Measurements from ENCODE around the gene TECPR1. TPM values are rescaled to one million over a fixed set of nuclear protein-coding genes. Genes with fewer than 3 reads are reported as not detected.

Gene TECPR1
- total and polyA plus RNA-seq, 2 of the 8 experiments (the other 6 are each of a cell fraction or from before 2014, with no cell fraction given): 1.3 to 11.1 TPM

- peaks cover 0 to 2% of the 10 kb centered on the region in 2 experiments for H4K20me1 ChIP-seq (replicated peaks in 1 of 2; ENCODE audit: control insufficient read depth in 1 of 2, insufficient read depth in 2 of 2, low read length in 2 of 2)
- H3K27me3 ChIP-seq (replicated peaks in 1 of 4; ENCODE audit: control insufficient read depth in 3 of 4, extremely low read depth in 1 of 4, insufficient read depth in 3 of 4, low read length in 3 of 4): no peaks in the 10 kb centered on the region
- H2BK15ac ChIP-seq (ENCODE audit: low read length): no peak overlapping the region
- H3K4ac ChIP-seq (replicated peaks; ENCODE audit: insufficient read length, low read depth, low read length): no peak overlapping the region
- POLR2A ChIA-PET (ENCODE audit: partially characterized antibody): interaction anchor here (1.5 kb wide), 1 partner anchor 13 kb away, joined by 3 read pairs; no protein-coding TSS in a partner anchor
- no peak overlapping the region for H3K23ac ChIP-seq (ENCODE audit: insufficient read length)
- no peak overlapping the region for H2BK120ac ChIP-seq (replicated peaks; ENCODE audit: low read depth, low read length)
- no peaks in the 10 kb centered on the region for H3K36me3 ChIP-seq (ENCODE audit: control insufficient read depth in 2 of 4, insufficient read depth in 4 of 4, low read length in 3 of 4)
- no peak overlapping the region for H2BK12ac ChIP-seq (ENCODE audit: low read depth, low read length)
- WGBS, 2 experiments (ENCODE audit: extremely low coverage in 1 of 2, insufficient coverage in 1 of 2, insufficient read length in 1 of 2, insufficient replicate concordance in 2 of 2, low coverage in 1 of 2, low lambda C conversion rate in 2 of 2, missing lambda C conversion rate in 1 of 2): 96% methylated on average over 20 of the region's 30 CpGs; no CpG with 5 or more reads in 1 of the 2 experiments
- H3K18ac ChIP-seq (ENCODE audit: extremely low read depth, low read length): no peak overlapping the region
- no peak overlapping the region for H3K4me3 ChIP-seq (ENCODE audit: extremely low read depth in 1 of 4, insufficient read depth in 2 of 4, low read depth in 3 of 4, low read length in 4 of 4)
- H4K91ac ChIP-seq (replicated peaks; ENCODE audit: insufficient read length, low read length): no peak overlapping the region
- H3K4me2 ChIP-seq (ENCODE audit: insufficient read depth in 1 of 2, low read depth in 2 of 2, low read length in 2 of 2): no peak overlapping the region
- no peak for FAIRE-seq
- CTCF ChIA-PET (ENCODE audit: partially characterized antibody): interaction anchor here (2.1 kb wide), 1 partner anchor 202 kb away, joined by 4 read pairs; no protein-coding TSS in a partner anchor
- H3K4me1 ChIP-seq (replicated peaks in 1 of 4; ENCODE audit: control insufficient read depth in 3 of 4, insufficient read depth in 4 of 4, low read length in 3 of 4): no peaks in the 10 kb centered on the region; a peak in 1 of 7 replicates
- H4K5ac ChIP-seq (ENCODE audit: insufficient read length, low read depth, low read length): no peak overlapping the region
- no peak overlapping the region for H3K9ac ChIP-seq (replicated peaks in 1 of 4; ENCODE audit: extremely low read depth in 1 of 4, low read depth in 3 of 4, low read length in 3 of 4)
- no peaks in the 10 kb centered on the region for H3K9me3 ChIP-seq (ENCODE audit: insufficient read depth in 2 of 2, low read depth in 1 of 2, low read length in 1 of 2)
- H3K23me2 ChIP-seq (ENCODE audit: low read depth, low read length): no peaks in the 10 kb centered on the region
- no peak for DNase-seq (ENCODE audit: low read depth in 1 of 2, low spot score in 2 of 2)
- no peak overlapping the region for H2BK5ac ChIP-seq (ENCODE audit: low read depth, low read length)
- H3K56ac ChIP-seq (replicated peaks; ENCODE audit: insufficient read length, low read depth, low read length): no peak overlapping the region
- H4K8ac ChIP-seq (ENCODE audit: extremely low read depth, insufficient read depth, low read length): no peak overlapping the region; the same call in 1 of the 2 replicates
- H2BK20ac ChIP-seq (ENCODE audit: low read length): no peak overlapping the region
- no peak overlapping the region for H3K27ac ChIP-seq (ENCODE audit: low read depth, low read length)
- no peaks in the 10 kb centered on the region for H3K79me2 ChIP-seq (ENCODE audit: control insufficient read depth in 1 of 2, insufficient read depth in 2 of 2, low read length in 2 of 2)
- H2AFZ ChIP-seq (ENCODE audit: low read length): no peak overlapping the region
- H3K14ac ChIP-seq (ENCODE audit: insufficient read length): no peak overlapping the region
- H3K79me1 ChIP-seq (ENCODE audit: low read depth, low read length): no peaks in the 10 kb centered on the region
- H2AK5ac ChIP-seq (ENCODE audit: low read depth, low read length): no peak overlapping the region
- TF ChIP-seq MAX (IDR thresholded peaks at IDR 0.05) (no peak), CBX5 (IDR thresholded peaks at IDR 0.05; ENCODE audit: low read depth, low read length) (no peak), GTF2F1 (IDR thresholded peaks at IDR 0.05; ENCODE audit: borderline replicate concordance, low read depth, low read length) (no peak)
Measured at GRCh38 chr7:98222533-98223195, 29.4 kb downstream of the TECPR1 start.
